Superior temporal gyrus (tissue), 1 donor: ENCODE measurements around the gene ZNF326.
"Not testable (repeated sequence)": the region's sequence is repeated elsewhere in the genome, so short reads cannot be mapped to it uniquely, and the experiment has no call there.

Source experiments
- DNase-seq: peaks from one replicate; pipeline ENCODE4 v3.0.0-alpha.2; 2016; ENCODE audit errors: extremely low spot score

The ZNF326 gene

DNA sequence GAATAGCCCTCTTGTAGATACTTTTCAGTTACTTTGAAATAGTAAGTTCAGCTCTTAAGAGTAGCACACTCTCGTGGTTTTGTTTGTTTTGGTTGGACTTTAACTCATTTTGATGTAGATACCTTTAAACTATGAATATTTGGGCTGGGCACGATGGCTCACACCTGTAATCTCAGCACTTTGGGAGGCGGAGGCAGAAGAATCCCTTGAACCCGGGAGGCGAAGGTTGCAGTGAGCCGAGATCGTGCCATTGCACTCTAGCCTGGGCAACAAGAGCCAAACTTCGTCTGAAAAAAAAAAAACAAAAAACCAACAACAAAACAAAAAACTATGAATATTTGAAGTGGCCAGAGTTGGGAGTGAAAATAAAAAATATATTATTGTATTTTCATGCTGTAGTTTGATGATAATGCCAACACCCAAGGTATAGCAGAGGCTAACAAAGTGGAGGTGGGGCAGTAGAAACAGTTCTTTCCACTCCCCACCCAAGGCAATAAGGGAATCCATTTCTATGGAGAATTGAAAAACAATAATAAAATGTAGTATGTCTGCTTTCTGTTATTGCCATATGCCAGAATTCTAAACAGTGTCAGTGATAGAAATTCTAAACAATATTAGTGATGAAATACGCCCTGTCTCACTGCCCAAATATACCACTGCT is 1.7 kb downstream of the ZNF326 start:
- DNase-seq = no peak

DNA sequence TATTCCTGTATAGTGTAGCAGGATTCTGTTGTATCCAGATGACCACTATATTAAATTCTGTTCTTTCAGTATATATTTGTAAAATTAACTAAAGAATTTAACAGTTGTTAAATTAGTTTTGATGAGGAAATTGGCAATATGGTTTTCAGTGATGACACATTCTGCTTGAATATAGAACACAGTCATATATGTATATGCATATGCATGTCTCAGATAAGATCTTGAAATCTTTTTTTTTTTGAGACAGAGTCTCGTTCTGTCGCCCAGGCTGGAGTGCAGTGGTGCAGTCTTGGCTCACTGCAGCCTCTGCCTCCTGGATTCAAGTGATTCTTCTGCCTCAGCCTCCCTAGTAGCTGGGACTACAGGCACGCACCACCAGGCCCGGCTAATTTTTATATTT is 2.2 kb downstream of the ZNF326 start:
- DNase-seq = not testable (repeated sequence)

DNA sequence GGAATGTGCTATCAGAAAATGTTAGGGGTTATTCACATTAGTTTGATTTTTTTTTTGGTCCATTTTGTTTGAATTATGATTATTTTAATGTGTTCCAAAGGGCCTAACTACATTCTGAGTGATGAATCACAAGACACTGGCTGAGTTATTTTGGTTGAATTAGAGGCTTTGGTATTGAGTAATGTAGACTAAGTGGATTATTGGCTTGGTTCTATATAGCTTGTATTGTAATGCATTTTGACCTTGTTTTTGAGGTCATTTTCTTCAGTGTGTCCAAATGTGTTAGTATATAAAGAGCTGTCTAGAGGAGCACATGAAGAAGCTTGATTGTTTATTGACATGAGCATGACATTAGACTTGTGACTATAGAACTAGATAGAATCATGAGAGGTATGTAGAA is 3.4 kb downstream of the ZNF326 start:
- DNase-seq = no peak

DNA sequence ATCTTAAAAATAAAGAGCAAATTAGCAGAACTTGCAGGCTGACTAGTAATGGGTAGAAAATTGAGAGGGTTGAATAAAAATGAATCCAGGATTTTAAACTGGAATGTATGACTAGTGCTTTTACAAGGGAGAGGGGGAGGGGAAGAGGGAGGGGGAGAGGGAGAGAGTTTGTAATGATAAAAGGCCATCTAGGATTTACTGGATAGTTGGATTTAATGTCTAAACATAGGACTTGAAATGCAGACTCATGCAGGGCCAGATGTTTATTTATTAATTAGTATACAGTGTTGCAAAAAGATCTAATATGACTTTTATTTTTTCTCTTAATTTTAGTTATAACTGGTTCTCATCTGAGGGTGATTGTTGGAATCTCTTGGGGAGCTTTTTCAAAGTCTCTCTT is 4.3 kb downstream of the ZNF326 start:
- no peak for DNase-seq

DNA sequence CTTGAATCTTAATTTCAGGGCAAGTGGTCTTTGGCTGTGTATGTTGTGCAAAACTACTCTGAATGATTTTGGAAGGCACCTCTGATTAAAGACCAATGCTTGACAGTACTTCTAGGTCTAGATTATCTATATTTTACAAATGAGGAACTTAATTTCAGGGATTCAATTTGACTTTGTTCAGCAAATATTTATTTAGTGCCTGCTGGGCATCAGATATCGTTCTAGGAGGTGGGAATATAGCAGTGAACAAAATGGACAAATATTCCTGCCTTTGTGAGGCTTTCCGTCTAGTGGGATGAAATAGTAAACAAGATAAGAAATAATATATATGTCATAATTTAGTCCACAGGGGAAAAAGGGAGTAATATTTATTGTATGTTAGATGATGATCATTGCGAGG is 4.7 kb downstream of the ZNF326 start:
- DNase-seq = no peak

DNA sequence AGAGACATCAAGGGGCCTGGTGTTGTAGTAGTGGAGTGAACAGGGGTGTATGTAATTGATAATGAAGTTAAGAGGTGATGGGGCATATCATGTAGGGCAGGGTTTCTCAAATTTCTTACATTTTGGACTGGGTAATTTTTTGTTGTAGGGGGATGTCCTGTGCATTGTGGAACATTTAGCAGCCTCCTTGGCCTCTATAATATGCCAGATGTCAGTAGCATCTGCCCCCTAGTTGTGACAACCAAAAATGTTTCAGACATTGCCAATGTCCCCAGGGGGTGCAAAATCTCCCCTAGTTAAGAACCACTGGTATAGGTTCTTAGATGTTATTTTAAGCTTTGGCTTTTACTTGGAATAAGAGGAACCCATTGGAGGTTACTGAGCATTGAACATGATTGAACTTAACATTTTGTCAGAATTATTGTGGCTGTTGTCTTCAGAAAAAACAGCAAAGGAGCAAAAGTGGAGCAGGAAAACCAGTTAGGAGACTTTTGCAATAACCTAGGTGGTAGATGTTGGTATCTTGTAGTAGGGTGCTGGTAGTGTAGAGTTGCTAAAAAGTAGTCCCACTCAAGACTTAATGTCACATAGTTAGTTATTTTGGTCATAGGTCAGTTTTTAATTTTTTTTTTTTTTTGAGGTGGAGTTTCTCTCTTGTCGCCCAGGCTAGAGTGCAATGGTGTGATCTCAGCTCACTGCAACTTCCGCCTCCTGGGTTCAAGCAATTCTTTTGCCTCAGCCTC is 6.2 kb downstream of the ZNF326 start:
- DNase-seq = no peak

DNA sequence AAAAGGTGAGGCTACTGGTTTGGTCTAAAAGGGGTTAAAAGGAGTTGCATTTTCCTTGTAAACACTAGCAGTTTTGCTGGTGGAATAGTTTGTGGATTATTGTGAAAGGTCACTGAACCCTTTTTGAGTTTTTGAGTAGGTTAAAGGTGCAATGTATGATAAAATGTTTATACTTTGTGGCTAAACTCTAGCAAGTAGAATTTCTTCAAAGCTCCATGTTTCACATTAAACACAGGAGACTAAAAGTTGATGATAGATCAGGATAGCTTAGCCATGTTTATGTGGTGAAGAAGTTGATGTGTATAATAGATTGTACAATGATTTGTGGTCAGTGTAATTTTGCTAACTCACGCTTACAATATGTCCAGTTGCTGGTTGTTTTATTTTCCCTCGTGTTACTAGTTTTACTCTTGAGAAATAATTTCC is 13.1 kb downstream of the ZNF326 start:
- no peak for DNase-seq

DNA sequence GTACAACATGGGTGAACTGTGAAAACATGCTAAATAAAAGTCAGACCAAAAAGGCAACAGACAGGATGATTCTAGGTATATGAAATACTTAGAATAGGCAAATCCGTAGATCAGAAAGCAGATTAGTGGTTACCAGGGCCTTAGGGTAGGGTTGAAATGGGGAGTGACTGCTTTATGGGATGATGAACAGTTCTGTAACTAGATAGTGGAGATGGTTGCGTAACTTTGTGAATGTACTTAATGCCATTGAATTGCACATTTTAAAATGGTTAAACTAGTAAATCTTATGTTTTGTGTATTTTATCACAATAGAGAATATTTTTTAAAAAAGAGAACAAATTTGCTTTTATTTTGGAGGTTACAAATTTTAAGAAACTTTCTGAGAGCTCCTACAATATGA is 17.4 kb downstream of the ZNF326 start:
- no peak for DNase-seq

DNA sequence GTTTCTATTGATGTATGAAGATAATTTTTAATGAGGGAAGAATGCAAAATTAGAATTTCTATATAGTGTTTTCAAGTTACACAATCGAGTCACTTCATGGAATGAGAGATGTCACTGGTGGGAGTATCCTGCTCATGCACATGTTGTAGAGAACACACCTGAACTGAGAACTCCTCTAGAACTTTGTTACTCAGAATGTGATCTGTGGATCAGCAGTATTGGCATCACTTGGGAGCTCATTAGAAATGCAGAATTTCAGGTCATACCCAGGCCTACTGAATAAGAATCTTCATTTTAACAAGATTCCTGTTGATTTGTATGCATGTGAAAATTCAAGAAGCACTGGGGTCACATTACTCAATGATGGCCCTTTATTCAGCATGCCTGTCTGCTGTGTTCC is 28.8 kb downstream of the ZNF326 start:
- DNase-seq = no peak

DNA sequence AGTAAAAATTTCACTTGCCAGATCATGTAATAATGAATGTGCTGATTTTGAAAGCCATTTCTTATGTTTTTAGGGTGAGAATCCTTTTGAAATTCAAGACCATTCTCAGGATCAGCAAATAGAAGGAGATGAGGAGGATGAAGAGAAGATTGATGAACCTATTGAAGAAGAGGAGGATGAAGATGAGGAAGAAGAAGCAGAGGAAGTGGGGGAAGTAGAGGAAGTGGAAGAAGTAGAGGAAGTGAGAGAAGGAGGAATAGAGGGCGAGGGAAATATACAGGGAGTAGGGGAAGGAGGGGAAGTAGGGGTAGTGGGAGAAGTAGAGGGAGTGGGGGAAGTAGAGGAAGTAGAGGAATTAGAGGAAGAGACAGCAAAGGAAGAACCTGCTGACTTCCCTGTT is 32.4 kb downstream of the ZNF326 start:
- DNase-seq = no peak

DNA sequence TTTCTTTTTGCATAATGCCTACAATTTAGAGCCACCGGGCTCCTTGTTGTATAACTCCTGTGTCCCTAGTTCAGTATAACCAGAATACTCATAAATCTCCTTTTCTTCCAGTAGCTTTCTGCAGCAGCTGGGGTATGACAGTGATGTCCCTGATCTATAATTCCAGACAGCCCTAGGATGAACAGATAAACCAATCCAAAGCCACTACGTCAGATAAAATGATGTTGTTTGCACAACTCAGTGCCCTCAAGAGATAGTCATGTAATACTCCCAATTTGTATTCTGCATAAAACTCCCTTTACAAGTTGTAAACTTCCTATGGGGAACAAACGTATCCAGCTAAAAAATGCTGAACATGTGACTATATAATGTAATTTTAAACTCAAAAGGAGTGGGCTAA is 44.7 kb downstream of the ZNF326 start:
- DNase-seq = no peak

DNA sequence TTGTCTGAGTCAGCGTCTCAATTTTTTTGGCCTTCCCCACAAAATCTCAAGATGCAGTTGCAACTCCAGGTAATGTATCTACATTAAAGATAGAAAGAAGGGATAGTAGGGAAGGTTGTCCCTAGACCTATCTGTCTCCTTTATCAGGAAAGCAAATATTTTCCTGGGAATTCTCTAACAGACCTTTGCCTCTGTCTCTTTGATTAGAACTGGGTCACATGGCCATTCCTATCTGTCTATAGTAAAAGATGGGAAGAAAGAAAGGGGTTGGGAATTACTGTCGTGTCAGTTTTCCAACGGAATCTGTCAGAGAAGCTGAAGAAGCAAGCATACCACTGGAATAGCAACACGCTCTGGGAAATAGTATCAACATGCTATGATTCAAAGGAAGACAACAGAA is 48.7 kb downstream of the ZNF326 start:
- no peak for DNase-seq

DNA sequence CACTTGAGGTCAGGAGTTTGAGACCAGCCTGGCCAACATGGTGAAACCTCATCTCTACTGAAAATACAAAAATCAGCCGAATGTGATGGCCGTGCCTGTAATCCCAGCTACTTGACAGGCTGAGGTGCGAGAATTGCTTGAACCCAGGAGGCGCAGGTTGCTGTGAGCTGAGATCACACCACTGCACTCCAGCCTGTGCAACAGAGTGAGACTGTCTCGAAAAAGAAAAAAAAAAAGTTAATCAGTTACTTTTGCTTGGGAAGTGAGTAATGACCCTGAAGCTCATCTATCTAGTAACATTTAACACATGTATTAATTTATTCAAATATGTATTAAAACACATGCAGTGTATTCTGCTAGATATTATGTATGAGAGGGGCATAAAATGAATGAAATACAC is 49.4 kb downstream of the ZNF326 start:
- no peak for DNase-seq

DNA sequence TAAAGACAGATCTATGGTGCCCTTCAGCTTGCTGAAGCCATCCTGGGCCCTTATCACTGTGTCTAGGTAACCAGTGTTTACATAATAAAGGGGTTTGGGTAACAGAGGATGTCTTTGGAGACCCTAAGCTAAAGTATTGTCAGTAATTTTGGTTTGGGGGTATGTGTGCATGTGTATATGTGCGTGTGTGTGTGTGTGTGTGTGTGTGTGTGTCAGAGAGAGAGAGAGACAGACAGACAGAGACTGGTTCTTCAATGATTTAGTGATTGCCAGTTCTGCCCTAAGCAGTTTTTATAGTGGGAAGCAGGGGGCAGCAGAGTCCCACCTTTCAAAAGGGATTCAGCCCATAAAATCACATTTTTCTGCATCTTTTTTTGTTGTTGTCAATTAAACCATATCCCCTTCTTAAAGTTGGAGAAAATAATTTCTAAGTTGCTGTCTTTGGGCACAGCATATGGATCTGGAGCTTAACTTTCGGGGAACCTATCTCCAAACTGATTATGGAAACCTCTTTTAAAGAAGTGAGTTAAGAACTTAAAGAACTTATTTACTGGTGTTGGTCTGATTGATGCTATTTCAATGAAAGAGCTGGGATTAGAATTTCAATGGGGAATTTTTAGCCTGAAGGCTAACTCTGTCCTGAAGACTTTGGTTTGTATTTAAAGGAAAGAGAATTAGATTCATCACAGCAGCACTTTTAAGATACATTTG is 51.1 kb downstream of the ZNF326 start:
- DNase-seq = peak; percentile 40

DNA sequence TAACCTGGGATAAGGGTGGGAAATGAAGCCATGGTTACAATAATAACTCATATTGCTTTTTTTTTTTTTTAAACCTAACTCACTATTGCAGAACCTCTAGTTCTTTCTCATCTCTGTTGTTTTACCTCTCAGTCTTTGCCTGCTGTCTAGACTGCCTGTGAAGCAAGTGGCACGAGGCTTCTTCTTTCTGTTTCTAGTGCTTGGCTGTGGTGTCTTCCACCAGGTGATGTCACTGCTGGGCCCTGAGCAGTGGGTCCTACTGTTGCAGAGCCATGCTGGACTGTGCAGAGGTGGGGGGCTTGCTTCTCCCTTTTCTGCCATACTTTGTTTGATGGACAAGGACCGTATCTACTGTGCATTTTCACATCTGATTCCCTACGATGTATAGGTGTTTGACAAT is 51.7 kb downstream of the ZNF326 start:
- DNase-seq = no peak

DNA sequence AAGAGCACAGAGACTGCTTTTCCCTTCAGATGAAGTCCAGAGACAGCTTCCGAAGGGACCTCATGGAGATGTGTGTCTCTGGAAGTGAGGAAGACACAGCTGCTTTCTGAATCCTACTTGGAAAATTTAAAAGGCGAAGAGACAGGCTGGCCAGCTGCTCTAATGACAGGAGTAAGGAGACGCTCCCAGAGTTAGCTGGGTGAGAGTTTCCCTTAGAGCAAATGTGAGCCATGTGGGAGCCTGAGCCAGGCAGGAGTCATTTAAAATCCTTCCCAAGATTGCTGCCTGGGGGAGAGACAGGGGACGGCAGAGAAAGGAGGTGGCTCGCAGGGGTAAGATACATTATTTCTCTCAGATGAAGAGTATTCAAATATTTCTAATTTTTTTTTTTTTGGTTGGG is 53.1 kb downstream of the ZNF326 start:
- DNase-seq = no peak

DNA sequence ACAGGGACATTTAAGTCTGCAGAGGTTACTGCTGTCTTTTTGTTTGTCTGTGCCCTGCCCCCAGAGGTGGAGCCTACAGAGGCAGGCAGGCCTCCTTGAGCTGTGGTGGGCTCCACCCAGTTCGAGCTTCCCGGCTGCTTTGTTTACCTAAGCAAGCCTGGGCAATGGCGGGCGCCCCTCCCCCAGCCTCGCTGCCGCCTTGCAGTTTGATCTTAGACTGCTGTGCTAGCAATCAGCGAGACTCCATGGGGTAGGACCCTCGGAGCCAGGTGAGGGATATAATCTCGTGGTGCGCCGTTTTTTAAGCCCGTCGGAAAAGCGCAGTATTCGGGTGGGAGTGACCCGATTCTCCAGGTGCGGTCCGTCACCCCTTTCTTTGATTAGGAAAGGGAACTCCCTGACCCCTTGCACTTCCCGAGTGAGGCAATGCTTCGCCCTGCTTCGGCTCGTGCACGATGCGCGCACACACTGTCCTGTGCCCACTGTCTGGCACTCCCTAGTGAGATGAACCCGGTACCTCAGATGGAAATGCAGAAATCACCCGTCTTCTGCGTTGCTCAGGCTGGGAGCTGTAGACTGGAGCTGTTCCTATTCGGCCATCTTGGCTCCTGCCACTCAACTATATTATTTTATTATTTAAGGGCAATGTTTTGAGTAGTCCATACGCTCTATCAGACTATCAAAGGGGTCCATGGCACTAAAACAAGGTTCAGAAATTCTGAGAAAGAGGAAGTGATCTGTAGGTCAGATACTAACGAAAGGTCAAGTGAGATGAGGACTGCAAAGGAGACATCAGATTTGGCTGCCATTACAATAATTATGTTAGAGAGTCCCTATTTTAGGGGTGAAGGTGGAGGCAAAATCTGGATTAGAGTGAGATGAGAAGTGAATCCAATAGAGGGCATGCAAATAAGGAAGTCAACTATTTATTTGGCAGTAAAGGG is 68.1 kb downstream of the ZNF326 start:
- not testable (repeated sequence) for DNase-seq

DNA sequence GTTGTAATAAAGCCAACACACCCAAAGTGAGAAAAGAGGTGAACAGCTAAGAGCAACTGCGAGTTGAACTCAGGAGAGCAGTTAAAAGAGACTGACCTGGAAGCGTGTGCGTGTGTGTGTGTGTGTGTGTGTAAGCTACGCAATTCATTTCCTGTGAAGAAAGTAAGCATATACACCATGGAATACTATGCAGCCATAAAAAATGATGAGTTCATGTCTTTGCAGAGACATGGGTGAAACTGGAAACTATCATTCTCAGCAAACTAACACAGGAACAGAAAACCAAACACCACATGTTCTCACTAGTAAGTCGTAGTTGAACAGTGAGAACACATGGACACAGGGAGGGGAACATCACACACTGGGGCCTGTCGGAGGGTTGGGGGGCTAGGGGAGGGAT is 69.2 kb downstream of the ZNF326 start:
- DNase-seq = not testable (repeated sequence)

DNA sequence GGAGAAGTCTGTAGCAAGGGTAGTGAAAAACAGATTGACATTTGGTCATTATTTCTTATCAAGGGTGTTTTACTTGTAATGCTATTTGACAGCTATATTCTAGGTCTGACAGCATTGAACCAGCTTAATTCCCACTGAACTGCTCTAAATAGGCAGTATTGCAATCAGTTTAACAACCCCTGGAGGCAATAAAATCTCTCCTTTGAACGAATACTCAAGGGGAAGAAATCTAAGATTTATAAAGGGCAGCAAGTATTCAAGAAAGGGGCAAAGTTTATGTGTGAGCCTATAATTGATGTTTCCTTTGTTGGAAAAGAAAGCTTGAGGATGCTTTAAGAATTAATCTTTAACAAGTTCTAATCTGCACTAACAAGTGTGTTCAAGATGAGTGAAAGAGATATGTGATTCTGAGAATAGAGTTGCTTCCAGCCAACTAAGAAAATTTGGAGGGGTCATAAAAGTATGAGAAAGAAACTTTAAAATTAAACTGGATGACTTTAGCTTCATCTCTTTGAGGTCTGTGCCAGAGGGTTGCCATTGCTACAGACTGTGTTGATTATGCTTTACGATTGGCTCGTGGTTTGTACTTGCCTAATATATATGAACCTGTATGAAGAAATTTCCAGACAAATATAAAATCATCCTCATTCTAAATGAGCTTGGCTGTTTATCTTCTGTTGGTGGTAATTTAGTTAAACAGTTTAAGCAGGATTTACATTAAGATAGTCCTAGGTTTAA is 72.5 kb downstream of the ZNF326 start:
- DNase-seq = no peak

DNA sequence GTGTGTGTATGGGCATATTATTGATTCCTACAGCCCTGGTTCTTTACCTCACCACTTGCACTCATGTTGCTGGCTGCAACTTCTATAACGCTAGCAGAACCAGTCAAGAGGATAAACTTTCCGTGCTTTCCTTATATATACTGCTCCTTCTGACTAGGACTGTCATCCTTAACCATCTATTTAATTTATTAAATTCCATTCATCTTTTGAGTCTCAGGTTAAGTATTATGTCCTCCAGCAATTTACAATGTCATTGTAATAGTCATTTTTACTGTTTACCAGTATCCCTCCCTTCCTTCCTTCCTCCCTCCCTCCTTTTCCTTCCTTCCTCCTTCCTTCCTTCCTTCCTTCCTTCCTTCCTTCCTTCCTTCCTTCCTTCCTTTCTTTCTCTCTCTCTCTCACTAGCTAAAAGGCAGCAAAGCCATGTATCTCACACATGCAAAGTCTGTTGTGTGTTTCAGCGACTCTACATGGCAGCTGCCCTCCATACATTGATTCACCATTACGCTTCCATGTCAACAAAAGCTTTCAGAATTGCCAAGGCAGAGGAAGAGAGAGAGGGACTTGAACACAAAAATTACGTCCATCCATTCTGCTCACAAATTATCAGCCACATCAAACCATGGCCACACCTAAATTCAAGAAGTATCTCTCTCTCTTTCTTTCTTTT is 73.8 kb downstream of the ZNF326 start:
- DNase-seq = no peak

DNA sequence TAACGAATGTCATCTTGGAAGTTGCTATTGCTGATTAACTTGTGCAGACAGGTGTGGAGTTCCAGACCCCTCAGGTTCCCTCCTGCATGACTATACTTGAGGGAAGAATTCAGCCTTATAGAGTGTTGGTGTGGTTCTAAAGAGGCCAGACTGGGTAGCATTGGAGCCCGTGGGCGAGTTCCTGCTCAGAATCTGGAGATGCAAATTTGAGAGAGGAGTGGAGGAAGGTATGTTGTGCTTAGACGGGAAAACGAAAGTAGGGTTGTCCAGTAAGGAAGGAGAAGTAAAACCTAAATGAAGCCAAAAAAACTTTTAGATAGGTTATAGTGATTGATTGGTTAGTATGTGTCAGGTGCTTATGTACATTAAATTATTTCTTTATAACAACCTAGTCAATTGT is 79.2 kb downstream of the ZNF326 start:
- DNase-seq = no peak
